ENCODE data around the gene DCPS.

- TF ChIP-seq CTCF (IDR thresholded peaks at IDR 0.05) (no peak), EZH2phosphoT487 (IDR thresholded peaks at IDR 0.05) (no peak)
Observed at GRCh38 chr11:126318574-126319373, 14.9 kb downstream of the DCPS start.
